SK-N-MC (cell line): ENCODE data around the gene NDUFB7.

Experiments
- EZH2 ChIP-seq: fragments of 200-600 bp; sonication (generic); IDR thresholded peaks from one replicate; pipeline ENCODE4 v1.6.1; 2017; ENCODE audit warnings: antibody characterized with exemption
- FOXP2 ChIP-seq: optimal IDR thresholded peaks from 2 replicates; pipeline ENCODE3; 2011; ENCODE audit warnings: mild to moderate bottlenecking, moderate library complexity; ENCODE audit not compliant: insufficient read depth; ENCODE audit errors: extremely low read length, control extremely low read depth
- POLR2AphosphoS5 ChIP-seq: IDR thresholded peaks from 2 replicates; pipeline ENCODE4 v1.6.1; 2012; ENCODE audit warnings: mild to moderate bottlenecking, low read depth, low read length, borderline replicate concordance

GRCh38 chr19:14517840-14518505 lies 53.9 kb downstream of the NDUFB7 start, which contains the start of gene DNAJB1:
- TF ChIP-seq EZH2 (no peak), POLR2AphosphoS5 (peak; percentile 93), FOXP2 (no peak)
